ENCODE measurements around the gene CDK15.

The CDK15 gene

DNA sequence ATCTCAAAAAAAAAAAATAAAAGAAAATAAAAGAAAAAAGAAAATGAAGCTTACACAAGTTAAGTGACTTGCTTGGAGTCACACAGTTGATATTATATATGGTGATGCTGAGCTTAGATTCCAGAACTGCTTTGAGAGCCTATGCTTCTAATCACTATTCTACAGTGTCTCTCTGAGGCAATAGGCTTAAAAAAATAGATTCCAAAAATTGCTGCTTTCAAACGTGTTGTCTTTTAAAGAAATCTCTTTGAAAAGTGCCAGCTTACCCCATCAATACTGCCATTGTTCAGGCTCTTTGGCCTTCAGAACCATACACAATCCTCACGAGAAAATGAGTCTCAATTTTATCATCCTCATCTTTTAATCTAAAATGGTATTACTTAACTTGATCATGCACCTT, 102.6 kb downstream of the CDK15 start:
- no peak for DNase-seq (ENCODE audit: low read depth in 2 of 2)

DNA sequence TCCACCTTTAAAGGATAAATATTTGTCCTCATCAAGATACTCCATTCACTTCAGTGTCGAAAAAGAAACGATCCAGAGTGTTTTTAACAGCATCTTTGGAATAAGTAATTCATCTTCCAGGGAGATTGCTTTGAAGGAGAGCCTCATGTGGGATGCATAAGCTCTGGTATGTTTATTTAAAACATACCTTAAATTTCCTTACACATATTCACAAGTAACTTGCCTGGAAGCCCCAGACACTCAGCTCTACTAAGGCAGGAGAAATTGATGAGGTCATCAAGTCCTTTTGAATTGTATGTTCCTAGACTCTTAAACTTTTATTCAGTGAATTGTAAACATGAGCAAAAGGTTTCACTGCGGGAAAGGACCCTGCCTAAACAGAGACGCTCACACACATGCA, 103.0 kb downstream of the CDK15 start:
- no peak for DNase-seq (ENCODE audit: low read depth in 2 of 2)

DNA sequence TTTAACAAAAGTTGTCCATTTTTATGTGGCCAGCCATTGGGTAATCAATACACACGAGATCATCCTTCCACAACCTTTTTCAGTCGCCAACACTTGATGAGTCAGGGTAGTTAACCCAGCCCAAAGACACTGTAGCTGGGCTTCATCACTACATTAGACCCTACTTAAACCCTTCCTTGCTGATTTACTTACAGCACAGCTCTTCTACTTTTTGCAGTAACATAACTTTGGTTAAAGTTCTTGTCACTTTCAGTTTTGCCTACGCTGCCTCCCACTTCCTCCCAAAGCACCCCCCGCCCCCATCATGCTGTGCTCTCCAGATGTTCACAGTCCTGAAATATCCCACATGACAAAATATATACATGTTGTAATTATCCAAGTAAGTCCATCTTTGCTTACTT, 103.6 kb downstream of the CDK15 start:
- no peak for DNase-seq (ENCODE audit: low read depth in 2 of 2)

DNA sequence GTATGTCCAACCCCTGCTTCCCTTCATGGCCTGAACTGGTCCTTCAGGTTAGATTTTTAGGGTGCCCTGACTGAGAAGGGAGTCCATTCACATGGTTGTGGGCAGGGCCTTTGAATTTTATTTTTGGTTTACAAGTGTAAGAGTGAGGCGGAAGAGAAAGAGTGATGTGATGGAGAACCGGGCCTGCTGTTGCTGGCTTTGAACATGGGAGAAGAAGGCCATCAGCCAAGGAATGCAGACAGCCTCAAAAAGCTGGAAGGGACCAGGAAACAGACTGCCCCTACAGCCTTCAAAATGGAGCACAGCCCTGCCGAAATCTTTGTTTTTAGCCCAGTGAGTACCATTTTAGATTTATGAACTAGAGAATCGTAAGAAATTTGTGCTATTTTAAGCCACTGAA, 105.0 kb downstream of the CDK15 start:
- DNase-seq (ENCODE audit: low read depth in 2 of 2) = no peak

DNA sequence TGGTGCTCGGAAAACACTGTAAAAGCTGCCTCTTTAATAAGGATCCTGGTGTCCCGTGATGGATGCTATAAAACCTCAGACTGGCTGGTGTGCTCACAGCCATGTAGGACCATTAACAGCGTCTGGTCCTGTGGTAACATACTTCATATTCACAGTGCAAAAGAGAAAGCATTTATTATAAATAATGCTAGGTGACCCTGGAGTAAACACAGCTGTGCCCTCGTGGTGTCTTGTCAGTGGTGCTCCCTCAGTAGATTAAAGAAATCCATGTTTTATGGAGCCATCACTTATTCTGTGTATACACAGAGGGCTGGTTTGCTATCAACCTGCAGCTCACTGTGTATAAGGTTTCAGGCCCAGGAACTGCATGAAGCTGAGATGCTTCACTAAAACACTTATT, 106.9 kb downstream of the CDK15 start:
- DNase-seq (ENCODE audit: low read depth in 2 of 2) = no peak

DNA sequence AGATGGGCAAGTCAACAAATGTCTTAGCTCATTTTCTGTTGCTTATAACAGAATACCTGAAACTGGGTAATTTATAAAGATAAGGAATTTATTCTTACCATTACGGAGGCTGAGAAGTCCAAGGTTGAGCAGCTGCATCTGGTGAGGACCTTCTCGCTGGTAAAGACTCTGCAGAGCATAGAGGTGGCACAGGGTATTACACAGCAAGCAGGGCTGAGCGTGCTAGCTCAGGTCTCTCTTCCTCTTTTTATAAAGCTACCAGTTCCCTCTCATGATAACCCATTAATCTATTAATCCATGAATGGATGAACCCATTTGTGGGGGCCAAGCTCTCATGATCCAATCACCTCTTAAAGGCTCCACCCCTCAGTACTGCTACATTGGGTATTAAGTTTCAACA, 109.1 kb downstream of the CDK15 start:
- no peak for DNase-seq (ENCODE audit: low read depth in 2 of 2)

DNA sequence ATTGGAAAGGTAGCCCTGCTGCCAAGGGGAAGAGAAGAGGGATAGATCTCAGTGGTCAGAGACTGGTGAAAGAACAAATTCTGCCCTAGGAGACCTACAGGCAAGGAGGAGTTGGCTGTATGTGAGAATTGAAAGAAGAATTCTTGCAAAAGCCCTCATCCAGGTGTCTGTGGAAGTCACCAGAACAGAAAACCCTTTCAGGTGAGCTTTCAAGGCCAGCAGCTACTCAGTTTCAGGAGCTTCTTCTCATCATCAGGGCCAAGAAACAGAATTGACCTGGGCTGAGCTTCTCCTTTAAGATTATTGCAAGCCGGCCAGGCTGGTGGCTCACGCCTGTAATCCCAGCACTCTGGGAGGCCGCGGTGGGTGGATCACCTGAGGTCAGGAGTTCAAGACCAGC, 110.2 kb downstream of the CDK15 start:
- DNase-seq (ENCODE audit: low read depth in 2 of 2) = no peak

DNA sequence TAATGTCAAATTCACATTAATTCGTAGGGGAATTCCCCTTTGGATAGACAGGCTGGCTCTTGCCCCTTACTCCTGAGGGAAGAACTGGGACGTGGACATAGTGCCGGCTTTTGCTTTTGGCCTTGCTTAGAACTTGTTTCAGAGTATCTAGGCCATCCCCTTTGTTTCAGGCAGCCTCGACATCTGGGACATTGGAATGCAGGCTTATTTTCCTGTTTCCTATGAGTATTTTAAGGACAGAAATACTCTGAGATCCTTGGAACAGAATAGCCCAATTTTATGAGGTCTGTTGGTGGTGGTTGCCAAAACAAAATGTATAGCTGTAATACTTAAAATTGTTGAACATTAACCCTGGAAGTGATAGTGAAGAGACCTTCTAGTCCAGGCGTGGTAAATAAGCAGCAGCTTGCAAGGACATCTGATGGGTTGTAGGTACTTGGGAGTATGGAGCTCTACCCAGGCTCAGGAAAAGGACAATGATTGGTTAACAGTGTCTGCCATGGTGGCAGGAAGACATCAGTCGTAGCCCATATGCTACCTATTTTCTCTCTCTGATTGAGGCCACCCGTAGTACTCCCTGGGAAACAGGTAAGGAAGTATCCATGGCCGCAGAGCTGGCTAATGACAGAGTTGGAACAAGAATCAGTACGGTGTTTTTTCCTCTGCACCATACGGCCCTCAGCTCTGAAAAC, 112.4 kb downstream of the CDK15 start:
- DNase-seq (ENCODE audit: low read depth in 2 of 2) = no peak

DNA sequence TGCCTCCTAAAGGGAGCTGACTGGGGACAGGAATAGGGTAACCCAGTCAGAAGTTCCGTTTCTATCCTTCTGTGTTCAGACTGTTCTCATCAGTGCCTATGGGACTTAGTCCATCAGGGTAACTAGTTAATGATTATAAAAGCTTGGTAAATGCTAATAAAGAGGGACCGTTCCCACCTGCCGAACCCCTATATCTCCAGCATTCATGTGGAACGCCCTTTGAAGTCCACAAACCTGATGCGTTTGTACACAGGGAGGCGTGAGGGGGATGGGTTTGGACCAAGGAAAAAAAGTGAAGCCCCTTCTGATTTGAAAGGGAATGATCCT, 112.9 kb downstream of the CDK15 start:
- DNase-seq (ENCODE audit: low read depth in 2 of 2) = no peak

DNA sequence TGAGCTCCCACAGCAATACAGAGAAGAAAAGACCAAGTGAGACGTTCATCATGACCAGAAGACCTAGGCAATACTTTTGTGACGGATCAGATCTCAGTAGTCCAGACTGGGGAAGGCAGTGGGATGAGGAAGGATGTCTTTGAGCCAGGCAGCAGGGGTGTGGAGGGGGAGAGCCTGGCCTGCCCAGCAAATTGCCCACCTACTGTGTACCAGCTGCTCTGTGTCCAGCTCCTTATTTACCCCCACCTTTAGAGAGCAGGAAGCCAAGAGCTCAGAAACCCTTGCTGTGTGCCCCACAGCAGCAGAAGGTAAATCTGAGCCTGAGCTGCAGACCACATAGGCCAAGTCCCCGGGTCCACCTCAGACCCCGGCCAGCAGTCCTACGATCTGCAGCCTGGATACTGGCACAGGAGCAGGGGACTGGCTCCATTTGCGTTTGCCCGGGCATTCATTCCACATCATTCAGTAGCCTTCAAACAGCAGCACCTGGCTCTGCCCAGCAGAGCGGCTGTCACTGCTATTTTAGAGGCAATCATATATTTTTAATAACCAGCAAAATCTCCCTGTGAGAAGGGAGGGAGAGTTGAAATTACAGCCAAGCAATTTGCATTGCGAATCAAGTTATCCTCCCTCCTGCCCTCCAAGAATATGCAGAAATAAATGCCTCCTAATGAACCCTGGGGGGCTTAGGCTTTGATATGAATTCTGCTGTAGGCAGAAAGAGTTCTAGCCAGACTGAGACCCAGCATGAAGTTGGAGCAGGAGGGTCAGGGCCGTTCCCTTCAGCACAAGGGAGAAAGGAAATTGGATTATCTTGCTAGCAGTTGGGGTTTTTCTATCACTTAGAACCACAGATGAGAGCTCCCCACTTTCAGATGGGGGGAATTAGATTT, 117.3 kb downstream of the CDK15 start:
- no peak for DNase-seq (ENCODE audit: low read depth in 2 of 2)

DNA sequence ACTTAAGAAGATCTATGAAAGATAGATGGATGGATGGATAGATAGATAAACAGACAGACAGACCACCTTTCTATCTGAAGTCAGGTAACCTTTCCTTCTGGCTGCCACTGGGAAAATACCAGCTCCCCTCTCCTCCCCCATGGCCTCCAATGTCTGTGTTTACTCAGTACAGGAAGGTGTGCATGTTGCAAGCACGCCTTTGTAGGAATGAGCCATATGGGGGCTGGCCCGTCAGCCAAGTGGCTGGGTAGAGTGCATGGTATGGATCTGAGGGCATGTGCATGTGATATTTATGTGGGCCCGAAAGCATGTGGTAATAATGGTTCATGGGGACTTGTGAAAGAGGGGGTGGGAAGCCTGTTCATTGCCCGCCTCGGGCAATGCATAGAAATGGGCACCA, 118.1 kb downstream of the CDK15 start:
- DNase-seq (ENCODE audit: low read depth in 2 of 2) = no peak

DNA sequence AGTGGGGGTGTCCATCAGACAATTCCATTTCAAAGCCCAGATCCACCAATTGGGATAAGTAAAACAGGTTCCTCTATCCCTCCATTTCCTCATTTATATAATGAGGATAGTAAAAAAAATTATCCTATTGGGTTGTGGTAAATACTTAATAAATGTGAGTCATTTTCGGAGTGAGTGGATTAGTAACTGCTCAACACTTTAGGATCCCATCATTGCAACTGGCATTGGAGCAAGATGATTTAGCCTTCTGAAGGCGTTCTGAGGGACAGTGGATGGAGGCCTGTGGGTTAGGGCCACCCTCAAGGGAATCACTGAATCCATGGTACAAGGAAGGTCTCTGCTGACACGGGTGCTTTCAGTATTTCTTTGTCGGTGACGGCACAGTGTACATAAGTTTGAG, 118.7 kb downstream of the CDK15 start:
- no peak for DNase-seq (ENCODE audit: low read depth in 2 of 2)

DNA sequence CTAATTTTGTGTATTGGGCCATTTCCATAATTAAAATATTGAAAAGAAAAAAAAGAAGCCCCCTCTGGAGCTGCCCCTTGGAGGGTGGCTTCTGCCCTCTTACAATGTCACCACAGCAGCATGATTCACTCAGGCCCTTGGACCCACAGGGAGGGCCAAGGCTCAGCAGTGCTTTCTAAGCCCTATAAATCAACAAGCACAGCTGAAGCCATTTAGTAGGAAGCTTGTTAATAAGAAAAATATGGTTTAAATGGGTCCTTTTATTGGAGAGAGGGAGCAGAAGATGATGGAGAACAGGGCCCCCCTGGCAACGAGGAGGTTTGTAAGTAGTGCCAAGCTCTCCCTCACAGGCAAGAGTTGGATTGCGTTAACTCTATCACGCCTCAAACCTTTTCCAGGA, 119.7 kb downstream of the CDK15 start:
- no peak for DNase-seq (ENCODE audit: low read depth in 2 of 2)

DNA sequence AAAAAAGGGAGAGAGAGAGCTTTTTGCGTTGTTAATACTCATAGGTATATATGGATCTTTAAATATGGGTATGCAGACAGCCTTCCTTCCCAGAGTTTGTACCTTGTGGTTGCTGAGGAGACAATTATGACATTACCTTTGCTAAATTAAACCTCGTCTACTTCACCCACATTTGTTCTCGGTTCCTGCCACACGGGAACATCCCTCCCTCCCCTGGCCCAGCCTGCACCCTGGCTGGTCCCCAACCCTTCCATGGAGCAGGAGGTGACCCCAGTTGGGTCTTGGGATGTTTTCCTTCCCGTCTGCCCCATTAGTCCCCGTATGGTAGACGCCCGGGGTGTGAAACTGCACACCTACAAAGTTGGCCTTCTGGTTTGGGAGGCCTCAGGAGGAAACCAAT, 122.0 kb downstream of the CDK15 start:
- DNase-seq (ENCODE audit: low read depth in 2 of 2) = no peak

DNA sequence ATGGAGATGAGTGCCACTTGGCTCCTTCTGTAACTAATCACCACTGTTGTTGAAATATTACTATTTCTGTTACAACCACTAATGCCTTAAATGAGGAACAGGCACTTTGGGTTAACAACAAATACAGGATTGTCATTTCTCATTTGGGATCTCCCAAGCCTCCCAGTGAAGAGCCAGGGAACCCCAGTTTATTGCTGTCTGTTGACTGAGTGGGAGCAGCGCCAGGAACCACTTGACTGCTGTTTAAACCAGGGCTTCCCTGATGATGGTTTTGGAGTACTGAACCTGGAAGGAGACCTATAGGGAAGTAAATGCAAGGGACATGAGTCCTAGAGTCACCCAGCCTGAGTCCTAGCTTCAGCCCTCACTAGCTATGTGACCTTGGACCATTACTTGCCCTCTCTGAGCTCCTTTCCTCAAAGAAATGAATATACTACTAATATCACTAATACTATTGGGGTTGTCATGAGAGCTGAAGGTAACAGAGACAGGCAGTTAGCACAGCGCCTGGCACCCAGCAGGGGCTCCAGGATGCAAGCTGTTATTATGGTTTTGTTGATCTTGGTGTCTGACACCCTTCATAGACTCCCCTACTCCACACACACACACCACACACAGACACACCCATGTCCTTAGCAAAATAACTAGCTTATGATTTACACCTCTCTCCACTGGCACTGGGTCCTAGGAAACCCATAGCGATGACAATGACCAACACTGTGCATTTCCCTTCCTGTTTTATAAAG, 123.1 kb downstream of the CDK15 start:
- no peak for DNase-seq (ENCODE audit: low read depth in 2 of 2)

DNA sequence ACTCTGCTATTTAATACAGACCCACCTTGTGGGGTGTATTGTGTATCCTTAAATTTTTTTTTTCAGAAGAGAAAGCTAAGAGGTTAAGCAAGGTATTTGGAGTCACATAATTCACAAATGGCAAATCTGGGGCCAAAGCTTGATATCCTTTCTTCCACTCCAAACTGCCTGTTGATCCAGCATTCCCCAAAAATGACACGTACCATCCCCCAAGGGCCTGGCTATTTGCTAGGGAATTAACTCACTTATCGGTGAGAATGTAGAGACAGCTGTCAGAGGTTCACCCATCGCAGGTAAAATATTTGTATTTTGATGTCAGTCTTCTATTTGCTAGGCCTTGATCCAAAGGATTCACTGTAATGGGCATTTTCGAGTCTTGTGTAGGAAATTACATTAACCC, 123.7 kb downstream of the CDK15 start:
- no peak for DNase-seq (ENCODE audit: low read depth in 2 of 2)

DNA sequence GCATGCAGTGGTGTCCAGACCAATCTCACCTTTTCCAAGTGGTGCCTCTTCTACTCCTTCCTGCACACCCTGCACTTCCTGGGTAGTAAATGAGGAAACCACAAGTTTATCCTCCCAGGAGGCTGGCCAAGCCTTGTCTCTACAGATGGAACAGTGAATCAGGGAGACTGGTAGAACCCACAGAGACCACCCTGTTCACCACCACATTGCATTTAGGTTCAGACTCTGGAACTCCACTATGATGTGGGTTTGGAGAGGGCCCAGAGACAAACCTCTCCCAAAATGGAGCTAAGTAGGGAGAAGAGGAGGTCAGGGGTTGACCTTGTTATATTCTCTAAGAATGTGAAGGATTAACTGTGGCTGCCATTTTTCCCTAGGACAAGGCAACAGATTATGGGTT, 124.5 kb downstream of the CDK15 start:
- DNase-seq (ENCODE audit: low read depth in 2 of 2) = no peak

DNA sequence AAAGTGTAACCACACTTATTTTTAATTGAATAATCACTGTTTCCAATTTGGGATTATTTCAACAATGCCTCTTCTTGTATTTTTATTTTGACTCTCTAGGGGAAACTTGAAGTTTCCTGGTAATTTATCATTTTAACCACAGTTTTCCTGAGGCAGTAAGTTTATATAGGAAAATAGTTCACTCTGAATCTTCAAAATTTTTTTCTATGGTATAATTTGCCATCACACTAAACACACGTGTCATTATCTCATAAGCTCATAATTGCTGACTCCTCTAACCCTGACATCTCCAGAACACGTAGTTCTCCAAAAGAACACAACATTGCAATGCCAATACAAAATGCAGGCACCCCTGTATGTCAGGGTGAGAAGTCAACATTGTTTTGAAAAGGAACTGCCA, 125.1 kb downstream of the CDK15 start:
- DNase-seq (ENCODE audit: low read depth in 2 of 2) = no peak

DNA sequence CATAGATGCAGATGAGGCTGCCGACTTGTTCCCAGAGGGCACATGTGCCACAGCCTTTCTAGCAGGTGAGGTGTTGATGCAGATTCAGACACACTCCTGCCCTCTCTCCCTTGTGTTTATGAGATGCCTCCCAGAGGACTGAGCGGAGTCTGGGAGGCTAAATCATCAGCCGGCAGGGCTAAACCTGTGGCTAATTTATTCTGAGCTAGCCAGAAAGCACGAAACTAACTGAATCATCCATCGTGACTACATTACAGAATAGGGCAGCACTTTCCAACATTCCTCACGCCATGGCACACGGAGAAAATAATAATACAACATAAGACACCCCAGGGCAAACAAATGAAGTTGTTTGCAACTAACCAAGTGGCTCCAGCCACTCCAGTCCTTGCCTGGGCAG, 125.6 kb downstream of the CDK15 start:
- no peak for DNase-seq (ENCODE audit: low read depth in 2 of 2)

DNA sequence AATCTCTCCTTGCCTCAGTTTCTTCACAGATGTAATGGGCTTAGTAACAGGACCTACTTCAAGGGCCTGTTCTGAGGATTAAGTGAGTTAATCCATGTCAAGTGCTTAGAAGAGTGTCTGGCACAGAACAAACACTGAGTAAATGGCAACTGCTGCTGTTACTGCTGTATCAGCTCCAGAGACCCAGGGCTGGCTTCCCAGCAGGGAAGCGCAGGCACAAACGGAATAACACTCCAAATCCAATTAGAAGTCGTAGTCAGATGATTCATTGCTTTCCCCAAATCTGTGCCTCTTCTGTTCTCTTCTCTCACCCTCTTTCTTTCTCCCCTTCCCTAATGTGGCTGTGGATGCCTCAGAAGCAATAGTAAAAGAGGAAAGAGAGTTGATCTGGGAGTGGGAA, 126.2 kb downstream of the CDK15 start:
- no peak for DNase-seq (ENCODE audit: low read depth in 2 of 2)

DNA sequence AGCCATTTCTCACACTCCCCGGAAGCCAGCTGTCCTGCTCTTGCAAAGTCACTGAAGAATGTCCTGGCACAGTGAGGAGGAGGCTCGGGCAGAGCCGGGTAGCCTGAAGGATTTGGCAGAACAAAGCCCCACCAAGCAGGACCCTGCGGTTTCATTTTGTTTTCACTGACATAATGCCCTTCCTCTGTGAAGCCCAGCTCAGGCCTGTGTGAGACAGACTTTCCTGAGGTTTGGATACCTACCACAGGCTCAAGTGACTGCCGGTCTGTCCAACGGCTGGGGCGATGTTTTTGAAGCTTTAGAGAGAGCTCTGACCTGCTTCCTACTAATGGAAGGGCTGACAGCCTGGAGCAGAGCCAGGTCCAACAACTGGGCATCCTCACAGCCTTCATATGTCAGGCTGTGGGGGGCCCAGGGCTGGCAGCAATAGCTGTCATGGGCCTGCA, 127.5 kb downstream of the CDK15 start:
- no peak for DNase-seq (ENCODE audit: low read depth in 2 of 2)

DNA sequence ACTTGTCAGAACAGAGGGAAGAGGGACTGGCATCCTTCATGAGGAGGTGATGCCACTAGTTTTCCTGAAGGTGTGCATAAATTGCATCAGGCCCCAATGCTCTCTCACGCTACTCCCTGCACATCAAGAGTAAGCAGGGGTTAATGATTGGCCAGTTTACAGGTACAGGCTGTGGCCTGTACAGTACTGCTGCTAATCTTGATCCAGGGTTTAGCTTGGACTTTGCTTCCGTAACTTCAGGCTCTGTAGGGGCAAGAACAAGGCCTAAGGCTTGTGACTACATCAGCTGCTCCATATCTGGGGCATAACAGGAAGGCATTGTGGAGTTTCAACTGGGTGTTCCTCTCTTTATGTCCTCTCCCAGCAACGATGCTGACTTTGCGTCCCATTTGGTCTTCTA, 130.5 kb downstream of the CDK15 start:
- DNase-seq (ENCODE audit: low read depth in 2 of 2) = no peak

DNA sequence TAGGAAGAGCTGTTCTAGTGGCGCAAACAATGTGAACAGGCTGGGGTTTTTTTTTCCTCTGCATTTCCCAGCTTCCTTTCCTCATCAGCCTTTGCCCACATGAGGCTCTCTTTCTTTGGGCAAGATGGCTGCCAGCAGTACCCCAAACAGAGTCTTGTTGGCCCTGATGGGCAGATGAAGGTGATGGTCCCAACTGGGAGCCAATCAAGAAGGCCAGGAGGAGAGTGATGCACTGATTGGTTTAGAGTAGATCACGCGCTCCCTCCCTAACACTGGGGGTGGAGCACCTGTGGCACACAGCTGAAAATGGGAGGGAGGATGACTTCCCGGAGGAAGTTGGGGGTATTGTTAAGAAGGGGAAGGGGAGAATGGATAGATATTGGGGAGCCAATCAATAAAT, 131.0 kb downstream of the CDK15 start:
- DNase-seq (ENCODE audit: low read depth in 2 of 2) = no peak

Measured in stimulated activated CD8-positive, alpha-beta memory T cell treated with anti-CD3 and anti-CD28 coated beads, Interleukin-15, amount 100 ng/mL, for 4 hours (primary cell).